Gastrocnemius medialis (tissue), 4 donors: ENCODE results near the gene TIGD3. TPM values are rescaled to one million over a fixed set of nuclear protein-coding genes. Genes with fewer than 3 reads are reported as not detected.

Experiments used
- ATAC-seq, 2 donors: fragments of 150-250 bp; one replicate each; pipeline ENCODE4 v1.9.1; 2016
- DNase-seq, 2 donors: peaks; one replicate each; pipeline ENCODE4 v3.0.0-alpha.2; 2019
- H3K27ac ChIP-seq, 4 donors: fragments of 200-600 bp; sonication (generic); 1 replicate in 1 of 4; 2 replicates in 3 of 4; pipeline ENCODE4 v1.5.1; 2016 to 2018; ENCODE audit warnings: mild to moderate bottlenecking in 2 of 4, moderate library complexity in 1 of 4
- H3K27me3 ChIP-seq, 3 donors: fragments of 200-600 bp; sonication (generic) in 2 of 3; 1 replicate in 1 of 3; 2 replicates in 2 of 3; pipeline versions ENCODE4 v1.5.1 to v1.6.0; 2016 to 2019; ENCODE audit warnings: mild to moderate bottlenecking in 1 of 3, moderate library complexity in 1 of 3
- H3K36me3 ChIP-seq, 2 donors: fragments of 200-600 bp; sonication (generic) in 1 of 2; one replicate each; pipeline ENCODE4 v1.5.1; 2017 to 2018
- H3K4me1 ChIP-seq, 2 donors: fragments of 200-600 bp; sonication (generic) in 1 of 2; one replicate each; pipeline ENCODE4 v1.5.1; 2016 to 2017; ENCODE audit warnings: mild to moderate bottlenecking in 2 of 2
- H3K4me3 ChIP-seq, 4 donors: fragments of 200-600 bp; sonication (generic) in 3 of 4; 1 replicate in 1 of 4; 2 replicates in 3 of 4; pipeline ENCODE4 v1.5.1; 2016 to 2019; ENCODE audit warnings: mild to moderate bottlenecking in 2 of 4
- H3K9me3 ChIP-seq, 3 donors: fragments of 200-600 bp; sonication (generic) in 2 of 3; 1 replicate in 1 of 3; 2 replicates in 2 of 3; pipeline ENCODE4 v1.5.1; 2016 to 2019
- CTCF ChIP-seq, 5 experiments: fragments of 450-650 bp in 3 of 5; fragments of 200-600 bp in 2 of 5; sonication (generic) in 2 of 5; IDR thresholded peaks in 4 of 5; conservative IDR thresholded peaks in 1 of 5; 1 replicate in 4 of 5; 2 replicates in 1 of 5; pipeline ENCODE4 v1.5.1; 2016 to 2019; ENCODE audit warnings: antibody characterized with exemption in 5 of 5, mild to moderate bottlenecking in 3 of 5, moderate library complexity in 3 of 5
- POLR2A ChIP-seq, 2 donors: fragments of 450-650 bp; IDR thresholded peaks; one replicate each; pipeline ENCODE4 v1.6.1; 2017; ENCODE audit warnings: antibody characterized with exemption in 2 of 2, mild to moderate bottlenecking in 2 of 2, moderate library complexity in 2 of 2
- in situ Hi-C, 4 donors: fragments of 200-750 bp; cut with MboI; loops; one replicate each; pipeline versions ENCODE4 v1.15.0 to v1.8.0; 2017; ENCODE audit warnings: low sequenced_read_pairs in 4 of 4
- intact Hi-C: fragments of 100-400 bp; cut with DNase I; formaldehyde crosslinking; loops from one replicate; pipeline ENCODE4 v1.15.1; 2023; ENCODE audit warnings: low total_unique reads
- total RNA-seq, 4 donors: library from RNA; depleted of rRNA; stranded (reverse); fragments of >200 nt; gene quantifications; one replicate each; pipeline versions ENCODE4 v1.1.0 to v1.2.3, GENCODE V29; 2016

The TIGD3 gene
- total RNA-seq: under 1 TPM; 0.16 to 0.71 (median 0.48) TPM

GRCh38 chr11:65354265-65355012 is at the start of gene TIGD3:
Gene TIGD3 (plus strand): TSS chr11:65354751. CDS start chr11:65355809, 1,058 bp downstream.
- peak; percentile 73 to 79 for ATAC-seq
- Histone ChIP-seq H3K27ac (peak within 1 kb of the TSS; percentile 52 to 75 (median 64)), H3K9me3 (no peaks in the 10 kb centered on the region), H3K27me3 (no peaks in the 10 kb centered on the region), H3K4me1 (peaks cover 30 to 34% of the 10 kb centered on the region in 2 donors), H3K36me3 (peaks cover 0 to 29% of the 10 kb centered on the region in 2 donors), H3K4me3 (peak within 1 kb of the TSS; percentile 57 to 68 (median 63))
- intact Hi-C loops: no loop called here
- TF ChIP-seq CTCF (IDR thresholded peaks at IDR 0.05 in 4 of 5, conservative IDR thresholded peaks at IDR 0.05 in 1 of 5): no peak
- peak; percentile 95 to 96 for TF ChIP-seq POLR2A (IDR thresholded peaks at IDR 0.05)
- peak; percentile 95 for DNase-seq
- in situ Hi-C loops: no loop called here

GRCh38 chr11:65305501-65306268 is 48.9 kb upstream of the TIGD3 start:
- no peaks in the 10 kb centered on the region for H3K9me3 ChIP-seq
- in situ Hi-C loops (no loop called here), intact Hi-C loops (no loop called here)
- H3K27ac ChIP-seq: no peak overlapping the region
- ATAC-seq: no peak
- H3K4me3 ChIP-seq: no peak overlapping the region
- TF ChIP-seq CTCF (IDR thresholded peaks at IDR 0.05 in 4 of 5, conservative IDR thresholded peaks at IDR 0.05 in 1 of 5) (no peak), POLR2A (IDR thresholded peaks at IDR 0.05) (no peak)
- no peaks in the 10 kb centered on the region for H3K27me3 ChIP-seq
- H3K4me1 ChIP-seq: peaks cover 19 to 26% of the 10 kb centered on the region in 2 donors
- DNase-seq: no peak
- no peaks in the 10 kb centered on the region for H3K36me3 ChIP-seq

GRCh38 chr11:65307298-65308229 is 47.0 kb upstream of the TIGD3 start:
- no peak for ATAC-seq
- intact Hi-C loops (no loop called here), in situ Hi-C loops (no loop called here)
- TF ChIP-seq POLR2A (IDR thresholded peaks at IDR 0.05) (no peak), CTCF (IDR thresholded peaks at IDR 0.05 in 4 of 5, conservative IDR thresholded peaks at IDR 0.05 in 1 of 5) (no peak)
- DNase-seq: no peak
- Histone ChIP-seq H3K27me3 (no peaks in the 10 kb centered on the region), H3K4me3 (no peak overlapping the region), H3K9me3 (no peaks in the 10 kb centered on the region), H3K36me3 (no peaks in the 10 kb centered on the region), H3K4me1 (peaks cover 11 to 30% of the 10 kb centered on the region in 2 donors), H3K27ac (peak overlapping the region in 3 of 4 donors; percentile 16 to 39 (median 36))

- intact Hi-C loops: no loop called here
- Histone ChIP-seq H3K4me1 (peaks cover 11 to 30% of the 10 kb centered on the region in 2 donors), H3K9me3 (no peaks in the 10 kb centered on the region), H3K27ac (peak overlapping the region in 3 of 4 donors; percentile 16 to 39 (median 36)), H3K36me3 (no peaks in the 10 kb centered on the region), H3K4me3 (no peak overlapping the region), H3K27me3 (no peaks in the 10 kb centered on the region)
- TF ChIP-seq CTCF (IDR thresholded peaks at IDR 0.05 in 4 of 5, conservative IDR thresholded peaks at IDR 0.05 in 1 of 5): no peak
- in situ Hi-C loops: no loop called here
- ATAC-seq (no peak), DNase-seq (no peak)
Measured at GRCh38 chr11:65308281-65308891, 46.2 kb upstream of the TIGD3 start.
